Effector CD4-positive, alpha-beta T cell (primary cell): Measurements from ENCODE around the gene NEK3.
"Not testable (repeated sequence)": the region's sequence is repeated elsewhere in the genome, so short reads cannot be mapped to it uniquely, and the experiment has no call there.

Source experiments
- DNase-seq: peaks from one replicate; pipeline ENCODE4 v3.0.0-alpha.2; 2020

Gene NEK3

DNA sequence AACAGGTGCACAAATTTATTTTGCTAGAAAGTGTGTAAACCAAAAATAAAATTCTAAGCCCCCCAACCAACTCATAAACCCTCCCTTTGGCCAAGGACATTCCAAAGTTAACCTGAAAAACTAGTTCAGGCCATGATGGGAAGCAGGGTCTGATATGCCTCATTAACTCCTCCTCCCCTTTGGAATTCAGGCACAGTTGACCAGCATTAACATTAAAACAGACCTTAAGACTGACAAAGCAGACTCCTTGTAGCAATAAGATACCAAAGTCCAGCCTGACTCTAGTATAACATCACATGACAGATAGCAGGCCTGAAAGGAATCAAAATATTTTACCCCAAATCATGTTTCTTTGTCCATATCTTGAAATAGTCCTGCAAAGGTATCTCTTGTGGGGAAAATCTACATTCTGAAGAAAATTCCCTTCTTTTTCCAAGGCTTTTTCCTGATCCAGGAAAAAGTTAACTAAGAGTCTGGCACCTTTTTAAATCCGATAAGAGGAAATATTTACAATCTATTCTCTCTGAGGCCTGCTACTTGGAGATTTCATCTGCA is 50.2 kb downstream of the NEK3 start:
- no peak for DNase-seq

DNA sequence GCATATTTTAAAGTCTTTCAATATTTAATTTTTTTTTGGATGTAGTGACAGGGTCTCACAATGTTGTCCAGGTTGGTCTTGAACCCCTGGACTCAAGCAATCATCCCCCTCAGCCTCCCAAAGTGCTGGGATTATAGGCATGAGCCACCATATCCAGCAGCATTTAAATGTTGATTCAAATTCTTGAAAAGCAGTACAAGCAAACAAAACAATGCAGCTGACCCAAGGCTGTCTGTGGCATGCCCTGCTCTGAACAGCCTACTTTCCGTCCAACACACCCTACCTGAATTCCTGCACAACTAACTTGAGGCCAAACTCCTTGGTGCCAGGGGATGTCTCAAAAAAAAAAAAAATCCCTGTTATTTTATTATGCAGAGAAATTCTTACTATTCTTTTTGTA is 53.6 kb downstream of the NEK3 start:
- no peak for DNase-seq

DNA sequence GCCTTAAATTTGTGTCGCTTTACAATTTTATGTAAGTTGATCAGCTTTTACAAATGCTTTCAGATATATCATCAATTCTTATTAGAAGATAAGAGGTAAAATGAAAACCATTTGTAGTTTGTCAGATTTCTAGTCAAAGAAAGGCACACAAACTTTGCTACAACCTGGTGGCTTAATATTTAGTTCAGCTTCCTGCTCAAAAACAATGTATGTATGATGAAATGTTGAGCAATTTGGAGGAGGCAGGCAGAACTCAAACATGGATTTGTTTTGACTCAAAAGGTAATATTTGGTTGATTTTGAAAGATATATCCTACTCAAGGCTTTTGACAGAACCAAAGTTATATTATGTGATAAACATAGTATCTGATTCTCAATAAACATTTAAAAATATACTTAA is 54.8 kb downstream of the NEK3 start:
- no peak for DNase-seq

DNA sequence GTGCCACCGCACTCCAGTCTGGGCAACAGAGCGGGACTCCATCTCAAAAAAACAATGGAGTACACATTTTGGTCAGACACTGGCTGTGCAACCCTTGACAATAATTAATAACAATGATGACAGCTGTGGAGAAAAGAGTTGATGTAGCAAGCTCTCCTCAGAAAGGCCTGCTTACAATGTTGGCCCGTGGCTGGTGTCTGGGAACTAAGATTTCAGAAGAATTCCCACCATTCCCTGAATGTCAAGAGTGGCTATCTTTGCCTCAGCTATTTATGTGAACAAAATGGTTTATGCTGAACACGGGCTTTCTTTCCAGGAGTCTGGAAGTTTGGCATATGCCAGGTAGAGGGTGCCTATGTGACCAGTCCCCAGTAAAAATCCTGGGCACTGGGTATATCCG is 56.0 kb downstream of the NEK3 start:
- no peak for DNase-seq

DNA sequence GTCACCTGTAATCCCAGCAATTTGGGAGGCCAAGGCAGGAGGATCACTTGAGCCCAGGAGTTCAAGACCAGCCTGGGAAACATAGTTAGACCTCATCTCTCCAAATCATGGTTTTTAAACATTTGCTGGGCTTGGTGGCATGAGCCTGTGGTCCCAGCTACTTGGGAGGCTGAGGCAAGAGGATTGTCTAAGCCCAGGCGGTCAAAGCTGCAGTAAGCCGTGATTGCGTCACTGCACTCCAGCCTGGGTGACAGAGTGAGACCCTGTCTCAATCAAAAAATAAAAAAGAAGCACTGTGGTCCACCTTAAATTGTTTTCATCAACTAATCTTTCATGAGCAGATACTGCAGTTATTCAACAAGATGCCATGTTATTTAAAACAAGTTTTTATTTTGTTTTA is 57.0 kb downstream of the NEK3 start:
- not testable (repeated sequence) for DNase-seq

DNA sequence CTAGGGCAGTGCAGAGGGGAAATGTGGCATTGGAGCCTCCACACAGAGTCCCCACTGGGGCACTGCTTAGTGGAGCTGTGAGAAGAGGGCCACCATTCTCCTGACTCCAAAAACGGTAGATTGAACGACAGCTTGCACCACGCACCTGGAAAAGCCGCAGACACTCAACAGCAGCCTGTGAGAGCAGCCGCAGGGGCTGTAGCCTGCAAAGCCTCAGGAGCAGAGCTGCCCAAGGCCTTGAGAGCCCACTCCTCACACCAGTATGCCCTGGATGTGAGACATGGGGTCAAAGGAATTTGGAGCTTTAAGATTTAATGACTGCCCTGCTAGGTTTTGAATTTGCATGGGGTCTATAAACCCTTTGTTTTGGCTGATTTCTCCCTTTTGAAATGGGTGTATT is 62.2 kb downstream of the NEK3 start:
- DNase-seq, result no peak

DNA sequence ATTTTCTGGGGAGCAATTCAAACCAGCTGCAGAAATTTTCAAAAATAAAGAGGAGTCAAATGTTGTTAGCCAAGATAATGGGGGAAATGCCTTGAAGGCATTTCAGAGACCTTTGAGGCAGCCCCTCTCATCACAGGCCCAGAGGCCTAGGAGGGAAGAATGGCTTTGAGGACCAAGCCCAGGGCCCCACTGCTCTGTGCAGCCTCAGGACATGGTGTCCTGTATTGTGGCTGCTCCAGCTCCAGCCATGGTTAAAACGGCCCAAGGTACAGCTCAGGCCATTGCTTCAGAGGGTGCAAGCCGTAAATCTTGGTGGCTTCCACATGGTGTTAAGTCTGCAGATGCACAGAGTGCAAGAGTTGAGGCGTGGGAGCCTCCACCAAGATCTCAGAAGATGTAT is 62.6 kb downstream of the NEK3 start:
- DNase-seq, result no peak

DNA sequence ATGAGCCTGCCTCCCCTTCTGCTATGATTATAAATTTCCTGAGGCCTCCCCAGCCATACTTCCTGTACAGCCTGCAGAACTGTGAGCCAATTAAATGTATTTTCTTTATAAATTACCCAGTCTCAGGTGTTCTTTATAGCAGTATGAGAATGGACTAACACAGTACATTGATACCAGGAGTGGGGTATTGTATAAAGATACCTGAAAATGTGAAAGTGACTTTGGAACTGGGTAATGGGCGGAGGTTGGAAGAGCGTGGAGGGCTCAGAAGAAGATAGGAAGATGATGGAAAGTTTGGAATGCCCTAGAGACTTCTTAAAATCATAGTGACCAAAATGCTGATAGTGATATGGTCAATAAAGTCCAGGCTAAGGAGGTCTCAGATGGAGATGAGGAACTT is 63.3 kb downstream of the NEK3 start:
- no peak for DNase-seq

DNA sequence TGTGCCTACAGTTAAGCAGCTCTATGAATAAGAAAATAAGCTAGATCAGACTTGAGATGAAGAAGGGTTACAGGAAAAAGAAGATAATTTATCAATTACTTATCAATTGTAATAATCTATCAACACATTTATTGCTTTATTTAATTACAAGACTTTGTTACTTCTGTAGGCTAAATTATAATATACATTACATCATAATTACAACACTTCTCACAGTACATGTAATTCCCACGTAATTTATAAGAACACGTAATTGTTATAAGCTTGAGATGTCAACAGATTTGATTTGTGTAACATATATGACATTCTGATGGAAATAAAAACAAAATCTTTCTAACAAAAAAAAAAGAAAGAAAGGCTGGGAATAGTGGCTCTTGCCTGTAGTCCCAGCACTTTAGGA is 67.3 kb downstream of the NEK3 start:
- DNase-seq, result no peak

DNA sequence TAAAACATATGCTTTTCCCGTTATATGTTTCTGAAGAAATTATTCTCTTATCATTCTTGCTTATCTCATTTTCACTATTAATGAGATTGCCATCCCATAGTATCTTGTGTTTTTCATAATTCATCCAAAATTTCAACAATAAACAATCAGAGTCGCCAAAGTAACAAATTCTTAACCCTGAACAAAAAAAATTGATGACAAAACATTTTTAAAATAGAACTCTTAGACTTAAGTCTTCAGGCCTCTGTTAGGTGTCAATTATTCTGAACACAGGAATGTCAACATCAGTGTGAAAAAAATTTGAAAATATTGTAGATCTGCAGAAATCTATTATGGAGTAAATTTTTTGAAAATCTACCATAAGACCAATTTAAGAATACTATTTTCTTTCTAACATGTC is 67.9 kb downstream of the NEK3 start:
- no peak for DNase-seq

DNA sequence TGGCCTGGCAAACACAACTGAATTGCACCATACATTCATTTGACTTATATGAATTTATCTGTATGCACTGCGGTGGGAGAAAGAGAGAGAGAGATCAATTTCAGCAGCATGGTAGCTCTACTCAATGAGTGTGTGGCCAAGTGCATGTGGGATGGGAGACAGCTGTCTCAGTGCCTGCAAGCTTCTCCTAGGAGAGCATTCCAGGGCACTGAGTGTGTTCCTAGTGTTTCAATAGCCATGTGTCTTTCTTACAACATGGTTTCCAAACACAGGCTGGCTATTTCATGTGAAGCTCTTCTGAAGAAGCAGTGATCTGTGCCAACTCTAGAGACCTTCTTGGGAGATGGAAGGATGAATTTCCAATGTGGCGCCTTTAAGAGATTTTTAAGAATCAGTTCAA is 74.0 kb downstream of the NEK3 start:
- no peak for DNase-seq

DNA sequence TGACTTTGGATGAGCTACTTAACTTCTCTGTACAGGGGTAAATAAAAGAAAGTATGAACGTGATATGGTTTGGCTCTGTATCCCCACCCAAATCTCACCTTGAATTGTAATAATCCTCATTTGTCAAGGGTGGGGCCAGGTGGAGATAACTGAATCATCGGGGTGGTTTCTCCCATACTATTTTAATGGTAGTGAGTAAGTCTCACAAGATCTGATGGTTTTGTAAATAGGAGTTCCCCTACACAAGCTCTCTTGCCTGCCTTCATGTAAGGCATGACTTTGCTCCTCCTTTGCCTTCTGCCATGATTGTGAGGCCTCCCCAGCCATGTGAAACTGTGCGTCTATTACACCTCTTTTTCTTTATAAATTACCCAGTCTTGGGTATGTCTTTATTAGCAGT is 74.4 kb downstream of the NEK3 start:
- not testable (repeated sequence) for DNase-seq
